K562 (cell line): Measurements from ENCODE around the gene CCL16.

ENCODE experiments used
- ATF3 ChIP-seq, 2 experiments: fragments of 450-650 bp in 1 of 2; sonication (generic) in 1 of 2; formaldehyde crosslinking in 1 of 2; IDR thresholded peaks in 1 of 2; conservative IDR thresholded peaks in 1 of 2; 2 replicates each; pipeline versions ENCODE4 v1.6.1 to v1.8.1; 2016 to 2023; ENCODE audit warnings: mild to moderate bottlenecking in 2 of 2, moderate library complexity in 2 of 2, inconsistent platforms in 1 of 2, missing genetic modification reagents in 1 of 2
- HDAC2 ChIP-seq: fragments of 450-650 bp; IDR thresholded peaks from 2 replicates; pipeline ENCODE4 v1.6.1; 2016; ENCODE audit warnings: mild to moderate bottlenecking
- POLR2A ChIP-seq: fragments of 450-650 bp; conservative IDR thresholded peaks from 2 replicates; pipeline ENCODE4 v1.6.1; 2016
- SAFB2 ChIP-seq: fragments of 200-400 bp; formaldehyde crosslinking; IDR thresholded peaks from 2 replicates; pipeline ENCODE4 v1.6.1; 2018; ENCODE audit warnings: borderline replicate concordance, low read length, low read depth, moderate library complexity; ENCODE audit not compliant: severe bottlenecking
- ZNF134 ChIP-seq: fragments of 250-450 bp; sonication (Bioruptor Pico); conservative IDR thresholded peaks from 2 replicates; pipeline ENCODE4 v1.4.0; 2020
- ZNF354B ChIP-seq: fragments of 250-450 bp; sonication (Bioruptor Pico); IDR thresholded peaks from 2 replicates; pipeline ENCODE4 v1.4.0; 2020
- TF ChIP-seq, protein P1 (sequence below): fragments of 250-450 bp; sonication (Bioruptor Pico); IDR thresholded peaks from 2 replicates; pipeline ENCODE4 v1.8.0; 2022; ENCODE audit warnings: inconsistent platforms, mild to moderate bottlenecking, moderate library complexity, borderline replicate concordance
- TF ChIP-seq, protein P2 (sequence below), 3 experiments: IDR thresholded peaks in 2 of 3; conservative IDR thresholded peaks in 1 of 3; 2 replicates each; pipeline ENCODE4 v1.5.1; 2011 to 2012; ENCODE audit warnings: low read length in 3 of 3, mild to moderate bottlenecking in 3 of 3, control low read depth in 2 of 3, improper control_type of control experiment in 1 of 3, inconsistent platforms in 1 of 3, low read depth in 1 of 3, mixed read lengths in 1 of 3, moderate library complexity in 1 of 3; ENCODE audit not compliant: insufficient read depth in 2 of 3
- TF ChIP-seq, protein P3 (sequence below): conservative IDR thresholded peaks from 2 replicates; pipeline ENCODE4 v1.6.1; 2011; ENCODE audit warnings: low read depth, mild to moderate bottlenecking, low read length; ENCODE audit not compliant: control insufficient read depth

GRCh38 chr17:36004594-36005108, 23.4 kb upstream of the CCL16 start:
- TF ChIP-seq, protein P1, sequence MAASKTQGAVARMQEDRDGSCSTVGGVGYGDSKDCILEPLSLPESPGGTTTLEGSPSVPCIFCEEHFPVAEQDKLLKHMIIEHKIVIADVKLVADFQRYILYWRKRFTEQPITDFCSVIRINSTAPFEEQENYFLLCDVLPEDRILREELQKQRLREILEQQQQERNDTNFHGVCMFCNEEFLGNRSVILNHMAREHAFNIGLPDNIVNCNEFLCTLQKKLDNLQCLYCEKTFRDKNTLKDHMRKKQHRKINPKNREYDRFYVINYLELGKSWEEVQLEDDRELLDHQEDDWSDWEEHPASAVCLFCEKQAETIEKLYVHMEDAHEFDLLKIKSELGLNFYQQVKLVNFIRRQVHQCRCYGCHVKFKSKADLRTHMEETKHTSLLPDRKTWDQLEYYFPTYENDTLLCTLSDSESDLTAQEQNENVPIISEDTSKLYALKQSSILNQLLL (CRISPR knock-in tag), result no peak
- TF ChIP-seq ZNF134 (CRISPR knock-in tag), result no peak
- no peak for TF ChIP-seq HDAC2
- TF ChIP-seq ZNF354B (CRISPR knock-in tag), result no peak
- TF ChIP-seq, protein P2, sequence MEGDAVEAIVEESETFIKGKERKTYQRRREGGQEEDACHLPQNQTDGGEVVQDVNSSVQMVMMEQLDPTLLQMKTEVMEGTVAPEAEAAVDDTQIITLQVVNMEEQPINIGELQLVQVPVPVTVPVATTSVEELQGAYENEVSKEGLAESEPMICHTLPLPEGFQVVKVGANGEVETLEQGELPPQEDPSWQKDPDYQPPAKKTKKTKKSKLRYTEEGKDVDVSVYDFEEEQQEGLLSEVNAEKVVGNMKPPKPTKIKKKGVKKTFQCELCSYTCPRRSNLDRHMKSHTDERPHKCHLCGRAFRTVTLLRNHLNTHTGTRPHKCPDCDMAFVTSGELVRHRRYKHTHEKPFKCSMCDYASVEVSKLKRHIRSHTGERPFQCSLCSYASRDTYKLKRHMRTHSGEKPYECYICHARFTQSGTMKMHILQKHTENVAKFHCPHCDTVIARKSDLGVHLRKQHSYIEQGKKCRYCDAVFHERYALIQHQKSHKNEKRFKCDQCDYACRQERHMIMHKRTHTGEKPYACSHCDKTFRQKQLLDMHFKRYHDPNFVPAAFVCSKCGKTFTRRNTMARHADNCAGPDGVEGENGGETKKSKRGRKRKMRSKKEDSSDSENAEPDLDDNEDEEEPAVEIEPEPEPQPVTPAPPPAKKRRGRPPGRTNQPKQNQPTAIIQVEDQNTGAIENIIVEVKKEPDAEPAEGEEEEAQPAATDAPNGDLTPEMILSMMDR (IDR thresholded peaks at IDR 0.05 in 2 of 3, conservative IDR thresholded peaks at IDR 0.05 in 1 of 3; ENCODE audit: insufficient read depth in 2 of 3, low read depth in 1 of 3, low read length in 3 of 3), result no peak
- no peak for TF ChIP-seq POLR2A
- TF ChIP-seq ATF3 (IDR thresholded peaks at IDR 0.05), result no peak
- no peak for TF ChIP-seq ATF3 (CRISPR knock-in tag; conservative IDR thresholded peaks at IDR 0.05)
- TF ChIP-seq, protein P3, sequence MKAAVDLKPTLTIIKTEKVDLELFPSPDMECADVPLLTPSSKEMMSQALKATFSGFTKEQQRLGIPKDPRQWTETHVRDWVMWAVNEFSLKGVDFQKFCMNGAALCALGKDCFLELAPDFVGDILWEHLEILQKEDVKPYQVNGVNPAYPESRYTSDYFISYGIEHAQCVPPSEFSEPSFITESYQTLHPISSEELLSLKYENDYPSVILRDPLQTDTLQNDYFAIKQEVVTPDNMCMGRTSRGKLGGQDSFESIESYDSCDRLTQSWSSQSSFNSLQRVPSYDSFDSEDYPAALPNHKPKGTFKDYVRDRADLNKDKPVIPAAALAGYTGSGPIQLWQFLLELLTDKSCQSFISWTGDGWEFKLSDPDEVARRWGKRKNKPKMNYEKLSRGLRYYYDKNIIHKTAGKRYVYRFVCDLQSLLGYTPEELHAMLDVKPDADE, result no peak
- no peak for TF ChIP-seq SAFB2
